Measurements from ENCODE around the gene RPUSD1. TPM values are rescaled to one million over a fixed set of nuclear protein-coding genes. Genes with fewer than 3 reads are reported as not detected.
"Not testable (repeated sequence)": the region's sequence is repeated elsewhere in the genome, so short reads cannot be mapped to it uniquely, and the experiment has no call there.

RPUSD1 gene
- total RNA-seq, 6 donors from 2014 or later: 14.5 to 43.0 (median 20.8) TPM

DNA sequence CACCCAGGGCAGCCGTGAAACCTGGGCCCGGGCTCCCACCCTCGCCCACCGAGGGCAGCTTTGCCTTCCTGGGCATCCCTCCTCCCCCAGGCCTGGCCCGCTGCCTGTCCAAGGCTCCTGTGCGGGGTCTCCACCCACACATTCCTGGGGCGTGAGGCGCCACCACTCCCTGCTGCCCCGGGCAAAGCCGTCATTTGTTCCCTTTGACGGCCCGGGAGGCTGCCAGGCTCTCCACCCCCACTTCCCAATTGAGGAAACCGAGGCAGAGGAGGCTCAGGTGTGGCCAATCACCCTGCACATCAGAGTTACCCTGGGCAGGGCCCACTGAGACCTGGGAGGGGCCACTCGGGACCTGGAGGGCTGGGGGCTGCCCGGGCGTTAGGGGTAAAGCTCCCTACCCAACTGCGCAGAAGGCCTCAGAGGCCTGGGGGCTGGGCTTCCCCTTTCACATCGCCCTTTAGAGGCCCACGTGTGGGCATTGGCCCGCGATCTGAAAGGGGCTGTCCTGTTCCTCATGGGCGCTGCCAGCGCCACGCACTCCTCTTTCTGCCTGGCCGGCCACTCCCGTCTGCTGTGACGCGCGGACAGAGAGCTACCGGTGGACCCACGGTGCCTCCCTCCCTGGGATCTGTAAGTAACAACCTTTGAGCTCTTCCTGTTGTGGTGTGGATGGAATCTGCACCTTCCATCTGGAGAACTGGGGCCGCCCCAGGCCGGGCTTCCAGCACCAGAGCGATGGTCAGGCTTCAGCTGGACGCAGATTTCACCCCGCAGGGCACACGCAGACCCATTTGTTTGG is 27.4 kb downstream of the RPUSD1 start, which contains the start of gene MSLN:
Gene MSLN (plus strand): TSS at position 190 of the 799 bp plus-strand sequence. CDS start 1,947 bp downstream, outside the sequence.
- TF ChIP-seq, protein P1, sequence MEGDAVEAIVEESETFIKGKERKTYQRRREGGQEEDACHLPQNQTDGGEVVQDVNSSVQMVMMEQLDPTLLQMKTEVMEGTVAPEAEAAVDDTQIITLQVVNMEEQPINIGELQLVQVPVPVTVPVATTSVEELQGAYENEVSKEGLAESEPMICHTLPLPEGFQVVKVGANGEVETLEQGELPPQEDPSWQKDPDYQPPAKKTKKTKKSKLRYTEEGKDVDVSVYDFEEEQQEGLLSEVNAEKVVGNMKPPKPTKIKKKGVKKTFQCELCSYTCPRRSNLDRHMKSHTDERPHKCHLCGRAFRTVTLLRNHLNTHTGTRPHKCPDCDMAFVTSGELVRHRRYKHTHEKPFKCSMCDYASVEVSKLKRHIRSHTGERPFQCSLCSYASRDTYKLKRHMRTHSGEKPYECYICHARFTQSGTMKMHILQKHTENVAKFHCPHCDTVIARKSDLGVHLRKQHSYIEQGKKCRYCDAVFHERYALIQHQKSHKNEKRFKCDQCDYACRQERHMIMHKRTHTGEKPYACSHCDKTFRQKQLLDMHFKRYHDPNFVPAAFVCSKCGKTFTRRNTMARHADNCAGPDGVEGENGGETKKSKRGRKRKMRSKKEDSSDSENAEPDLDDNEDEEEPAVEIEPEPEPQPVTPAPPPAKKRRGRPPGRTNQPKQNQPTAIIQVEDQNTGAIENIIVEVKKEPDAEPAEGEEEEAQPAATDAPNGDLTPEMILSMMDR (IDR thresholded peaks at IDR 0.05): no peak
- TF ChIP-seq POLR2AphosphoS5 (IDR thresholded peaks at IDR 0.05) (no peak), POLR2A (IDR thresholded peaks at IDR 0.05) (no peak), EP300 (IDR thresholded peaks at IDR 0.05) (no peak)
- Histone ChIP-seq H3K27ac (peak within 1 kb of the TSS; percentile 71 to 79 (median 76)), H3K4me1 (peaks cover 0 to 15% (median 11%) of the 10 kb centered on the region in 4 donors), H3K9me3 (no peaks in the 10 kb centered on the region), H3K27me3 (no peaks in the 10 kb centered on the region), H3K36me3 (no peaks in the 10 kb centered on the region), H3K4me3 (peak within 1 kb of the TSS in 2 of 4 donors; percentile 32 to 36)
- DNase-seq (peak; percentile 40 to 85), ATAC-seq (ENCODE audit: low FRiP score in 2 of 2) (peak; percentile 36 to 66)
- WGBS, 2 donors: 50 to 77% methylated on average over 19 to 30 of the region's 37 CpGs

DNA sequence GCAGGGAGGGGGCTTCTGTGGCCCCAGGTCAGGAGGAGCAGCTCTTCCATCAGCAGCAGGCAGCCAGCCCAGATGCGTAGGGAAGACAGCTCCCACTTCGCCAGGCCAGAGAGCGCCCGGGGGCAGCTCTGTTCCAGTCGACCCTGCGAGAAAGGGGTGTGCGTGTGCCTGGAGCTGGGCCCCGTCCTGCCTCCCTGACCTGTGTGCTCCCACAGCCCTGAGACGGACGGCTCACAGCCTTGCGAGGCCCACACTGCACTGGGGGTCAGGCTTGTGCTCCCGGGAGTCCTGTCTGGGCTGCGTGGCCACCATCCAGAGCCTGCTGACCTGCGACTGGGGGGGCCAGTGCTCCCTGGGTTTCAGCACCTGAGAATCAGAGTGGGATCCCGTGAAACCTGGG is 28.1 kb downstream of the RPUSD1 start:
- H3K4me1 ChIP-seq: peaks cover 0 to 15% (median 11%) of the 10 kb centered on the region in 4 donors
- TF ChIP-seq EP300 (IDR thresholded peaks at IDR 0.05): no peak
- TF ChIP-seq POLR2A (IDR thresholded peaks at IDR 0.05): no peak
- WGBS, 2 donors: 45 to 64% methylated on average over 4 to 14 of the region's 15 CpGs
- no peaks in the 10 kb centered on the region for H3K36me3 ChIP-seq
- H3K4me3 ChIP-seq: peak overlapping the region in 1 of 4 donors; percentile 7
- H3K27me3 ChIP-seq: no peaks in the 10 kb centered on the region
- peak overlapping the region; percentile 71 to 79 (median 76) for H3K27ac ChIP-seq
- ATAC-seq (ENCODE audit: low FRiP score in 2 of 2) (no peak), DNase-seq (peak in 1 of 2 donors; percentile 78)
- no peaks in the 10 kb centered on the region for H3K9me3 ChIP-seq

DNA sequence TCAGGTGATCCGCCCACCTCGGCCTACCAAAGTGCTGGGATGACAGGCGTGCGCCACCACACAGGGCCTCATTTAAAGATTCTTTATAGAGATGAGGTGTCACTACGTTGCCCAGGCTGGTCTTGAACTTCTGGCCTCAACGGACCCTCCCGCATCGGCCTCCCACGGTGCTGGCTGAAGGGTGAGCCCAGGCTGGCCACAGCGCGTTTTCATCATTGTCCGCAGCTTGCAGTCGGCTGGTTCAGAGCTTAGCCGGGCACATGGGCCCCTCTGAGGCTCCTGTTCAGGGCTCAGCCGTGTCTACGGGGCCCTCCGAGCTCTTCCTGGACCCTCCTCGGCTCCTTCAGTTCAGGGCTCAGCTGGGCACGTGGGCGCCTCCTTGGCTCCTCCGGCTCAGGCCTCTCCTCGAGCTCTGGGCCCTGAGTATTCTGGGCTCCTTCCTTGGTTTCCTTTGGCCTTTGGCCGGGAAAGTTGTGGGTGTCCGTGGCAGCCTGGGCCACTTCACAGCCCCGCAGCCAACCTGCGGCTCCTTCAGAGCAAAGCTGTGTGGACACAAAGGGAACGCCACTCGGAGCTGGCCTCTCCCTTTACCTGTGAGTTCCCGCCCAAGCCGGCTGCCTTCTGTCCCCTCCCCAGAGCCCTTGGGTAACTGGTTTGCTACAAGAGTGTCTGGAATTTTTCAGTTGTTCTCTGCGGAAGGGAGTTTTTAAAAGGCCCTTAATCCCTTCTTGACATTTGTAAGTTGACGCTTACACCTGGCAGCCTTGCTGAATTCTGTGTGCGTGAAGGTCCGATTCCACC is 28.9 kb downstream of the RPUSD1 start:
- Histone ChIP-seq H3K27ac (peak overlapping the region; percentile 76 to 79 (median 77)), H3K27me3 (no peaks in the 10 kb centered on the region), H3K4me1 (peaks cover 0 to 19% (median 11%) of the 10 kb centered on the region in 4 donors), H3K36me3 (no peaks in the 10 kb centered on the region), H3K9me3 (no peaks in the 10 kb centered on the region), H3K4me3 (peak overlapping the region in 1 of 4 donors; percentile 7)
- WGBS, 2 donors: 65 to 71% methylated on average over 11 to 34 of the region's 34 CpGs
- TF ChIP-seq EP300 (IDR thresholded peaks at IDR 0.05) (peak in 1 of 4 donors; percentile 15), POLR2A (IDR thresholded peaks at IDR 0.05) (peak in 1 of 4 donors; percentile 30), POLR2AphosphoS5 (IDR thresholded peaks at IDR 0.05) (no peak)
- TF ChIP-seq, protein P1 (IDR thresholded peaks at IDR 0.05): peak in 1 of 6 experiments; percentile 7
- peak; percentile 43 to 89 for ATAC-seq (ENCODE audit: low FRiP score in 2 of 2)
- DNase-seq: peak in 1 of 2 donors; percentile 92

DNA sequence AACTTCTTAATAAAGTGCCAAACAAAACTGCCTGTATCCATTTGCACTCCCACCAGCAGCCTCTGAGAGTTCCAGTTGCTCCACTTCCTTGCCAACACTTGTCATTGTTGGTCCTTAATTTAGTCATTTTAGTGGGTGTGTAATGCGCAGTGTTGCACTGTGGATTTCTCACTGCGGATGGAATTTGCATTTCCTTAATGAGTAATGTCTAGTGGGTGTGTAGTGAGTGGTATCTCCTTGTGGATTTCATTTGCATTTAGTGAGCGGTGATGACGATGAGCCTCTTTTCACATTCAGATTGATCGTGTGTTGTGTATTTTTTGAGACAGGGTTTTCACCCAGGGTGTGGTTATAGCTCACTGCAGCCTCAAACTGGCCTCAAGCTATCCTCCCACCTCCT is 31.8 kb downstream of the RPUSD1 start:
- Histone ChIP-seq H3K4me1 (peaks cover 0 to 19% (median 8%) of the 10 kb centered on the region in 4 donors), H3K4me3 (no peak overlapping the region), H3K36me3 (no peaks in the 10 kb centered on the region), H3K9me3 (no peaks in the 10 kb centered on the region), H3K27ac (no peak overlapping the region), H3K27me3 (no peaks in the 10 kb centered on the region)
- DNase-seq: no peak
- ATAC-seq (ENCODE audit: low FRiP score in 2 of 2): no peak
- TF ChIP-seq, protein P1 (IDR thresholded peaks at IDR 0.05): no peak
- TF ChIP-seq POLR2AphosphoS5 (IDR thresholded peaks at IDR 0.05): no peak
- no peak for TF ChIP-seq POLR2A (IDR thresholded peaks at IDR 0.05)
- TF ChIP-seq EP300 (IDR thresholded peaks at IDR 0.05): no peak
- WGBS, 2 donors: 84 to 90% methylated on average over 5 of the region's 5 CpGs

DNA sequence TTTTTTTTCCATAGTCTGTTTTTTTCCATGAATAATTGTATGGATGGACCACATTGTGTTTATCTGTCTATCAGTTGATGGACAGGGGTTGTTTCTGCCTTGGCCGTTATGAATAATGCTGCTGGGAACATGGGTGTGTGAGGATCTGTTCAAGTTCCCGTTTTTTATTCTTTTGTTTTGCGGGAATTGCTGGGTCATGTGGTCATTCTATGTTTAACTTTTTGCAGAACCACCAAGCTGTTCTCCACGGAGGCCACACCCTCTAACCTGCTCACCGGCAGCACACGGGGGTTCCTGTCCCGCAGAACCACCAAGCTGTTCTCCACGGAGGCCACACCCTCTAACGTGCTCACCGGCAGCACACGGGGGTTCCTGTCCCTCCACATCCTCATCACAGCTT is 33.5 kb downstream of the RPUSD1 start:
- Histone ChIP-seq H3K4me1 (peaks cover 0 to 9% (median 1%) of the 10 kb centered on the region in 4 donors), H3K9me3 (no peaks in the 10 kb centered on the region), H3K4me3 (no peak overlapping the region), H3K27ac (no peak overlapping the region), H3K27me3 (no peaks in the 10 kb centered on the region), H3K36me3 (no peaks in the 10 kb centered on the region)
- ATAC-seq (ENCODE audit: low FRiP score in 2 of 2) (peak in 1 of 2 donors; percentile 41), DNase-seq (peak in 1 of 2 donors; percentile 32)
- WGBS, 2 donors: 24 to 26% methylated on average over 11 of the region's 11 CpGs
- TF ChIP-seq, protein P1 (IDR thresholded peaks at IDR 0.05): no peak
- TF ChIP-seq POLR2AphosphoS5 (IDR thresholded peaks at IDR 0.05) (no peak), POLR2A (IDR thresholded peaks at IDR 0.05) (no peak), EP300 (IDR thresholded peaks at IDR 0.05) (no peak)

DNA sequence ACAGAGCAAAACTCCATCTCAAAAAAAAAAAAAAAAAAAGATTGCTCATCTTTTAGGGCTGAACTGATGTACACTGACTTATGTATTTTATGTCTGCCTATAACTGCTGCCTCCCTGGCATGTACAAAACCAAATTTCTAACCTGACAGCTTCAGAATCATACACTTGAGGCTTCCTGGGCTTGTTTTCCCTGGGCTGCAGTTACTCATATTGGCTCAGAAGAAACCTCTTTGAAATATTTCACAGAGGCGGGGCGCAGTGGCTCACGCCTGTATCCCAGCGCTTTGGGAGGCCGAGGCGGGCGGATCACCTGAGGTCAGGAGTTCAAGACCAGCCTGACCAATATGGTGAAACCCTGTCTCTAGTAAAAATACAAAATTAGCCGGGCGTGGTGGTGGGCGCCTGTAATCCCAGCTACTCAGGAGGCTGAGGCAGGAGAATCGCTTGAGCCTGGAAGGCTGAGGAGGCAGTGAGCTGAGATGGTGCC is 34.0 kb downstream of the RPUSD1 start:
- WGBS, 2 donors: 87 to 91% methylated on average over 11 of the region's 11 CpGs
- H3K27me3 ChIP-seq; ATAC-seq (ENCODE audit: low FRiP score in 2 of 2); H3K27ac ChIP-seq; H3K4me1 ChIP-seq; DNase-seq; H3K4me3 ChIP-seq; H3K9me3 ChIP-seq; H3K36me3 ChIP-seq: not testable (repeated sequence)

Data from upper lobe of left lung (tissue), 6 donors.